ENCODE measurements around the gene AADACL4. TPM values are rescaled to one million over a fixed set of nuclear protein-coding genes. Genes with fewer than 3 reads are reported as not detected.

AADACL4 gene
- polyA plus RNA-seq, 1 donor (not counting 4 experiments of a cell fraction or from before 2014, with no cell fraction given) = not detected

DNA sequence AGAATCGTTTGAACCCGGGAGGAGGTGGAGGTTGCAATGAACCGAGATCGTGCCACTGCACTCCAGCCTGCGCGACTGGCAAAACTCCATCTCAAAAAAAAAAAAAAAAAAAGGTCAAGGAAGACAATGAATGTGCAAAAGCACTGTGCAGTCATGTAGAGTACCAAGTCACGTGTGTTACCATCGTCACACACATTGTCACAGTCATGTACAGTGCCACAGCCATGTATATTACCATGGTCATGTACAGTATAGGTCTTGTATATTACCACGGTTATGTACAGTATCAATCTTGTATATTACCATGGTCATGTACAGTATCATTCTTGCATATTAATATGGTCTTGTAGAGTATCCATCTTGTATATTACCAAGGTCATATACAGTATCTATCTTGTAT, 38.9 kb upstream of the AADACL4 start:
- no peaks in the 10 kb centered on the region for H4K20me1 ChIP-seq (ENCODE audit: control insufficient read depth, extremely low read depth, insufficient read depth, low read length)
- no peaks in the 10 kb centered on the region for H3K9me1 ChIP-seq (ENCODE audit: control insufficient read depth, extremely low read depth, insufficient read depth, low read length)
- peaks cover 21% of the 10 kb centered on the region for H3K4me1 ChIP-seq (ENCODE audit: control insufficient read depth, extremely low read depth, insufficient read depth, low read length)
- H3K36me3 ChIP-seq (ENCODE audit: control insufficient read depth in 2 of 2, extremely low read depth in 1 of 2, insufficient read depth in 2 of 2, low read length in 2 of 2) = no peaks in the 10 kb centered on the region
- no peaks in the 10 kb centered on the region for H3K9me3 ChIP-seq (ENCODE audit: control insufficient read depth, low read depth, low read length)
- dilution Hi-C loops (cut with MboI; ENCODE audit: extremely low pct_ligation_motif_present, low sequenced_read_pairs) = no loop called here
- peaks cover 2% of the 10 kb centered on the region for H3K79me2 ChIP-seq (ENCODE audit: control insufficient read depth, insufficient read depth, low read length)
- H2AFZ ChIP-seq (ENCODE audit: control insufficient read depth, low read length) = no peak overlapping the region
- TF ChIP-seq EZH2 (IDR thresholded peaks at IDR 0.05; ENCODE audit: low read length) = no peak
- TF ChIP-seq, protein P1, sequence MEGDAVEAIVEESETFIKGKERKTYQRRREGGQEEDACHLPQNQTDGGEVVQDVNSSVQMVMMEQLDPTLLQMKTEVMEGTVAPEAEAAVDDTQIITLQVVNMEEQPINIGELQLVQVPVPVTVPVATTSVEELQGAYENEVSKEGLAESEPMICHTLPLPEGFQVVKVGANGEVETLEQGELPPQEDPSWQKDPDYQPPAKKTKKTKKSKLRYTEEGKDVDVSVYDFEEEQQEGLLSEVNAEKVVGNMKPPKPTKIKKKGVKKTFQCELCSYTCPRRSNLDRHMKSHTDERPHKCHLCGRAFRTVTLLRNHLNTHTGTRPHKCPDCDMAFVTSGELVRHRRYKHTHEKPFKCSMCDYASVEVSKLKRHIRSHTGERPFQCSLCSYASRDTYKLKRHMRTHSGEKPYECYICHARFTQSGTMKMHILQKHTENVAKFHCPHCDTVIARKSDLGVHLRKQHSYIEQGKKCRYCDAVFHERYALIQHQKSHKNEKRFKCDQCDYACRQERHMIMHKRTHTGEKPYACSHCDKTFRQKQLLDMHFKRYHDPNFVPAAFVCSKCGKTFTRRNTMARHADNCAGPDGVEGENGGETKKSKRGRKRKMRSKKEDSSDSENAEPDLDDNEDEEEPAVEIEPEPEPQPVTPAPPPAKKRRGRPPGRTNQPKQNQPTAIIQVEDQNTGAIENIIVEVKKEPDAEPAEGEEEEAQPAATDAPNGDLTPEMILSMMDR (optimal IDR thresholded peaks at IDR 0.05 in 1 of 3, IDR thresholded peaks at IDR 0.05 in 1 of 3, conservative IDR thresholded peaks at IDR 0.05 in 1 of 3; ENCODE audit: extremely low read depth in 1 of 3, insufficient read depth in 2 of 3, low read length in 3 of 3) = no peak
- H3K27ac ChIP-seq (ENCODE audit: control insufficient read depth, insufficient read depth, low read length) = no peak overlapping the region
- no peak overlapping the region for H3K4me2 ChIP-seq (ENCODE audit: control insufficient read depth, extremely low read depth, insufficient read depth, low read depth, low read length)
- FAIRE-seq (no peak), DNase-seq (ENCODE audit: low read depth, low spot score) (no peak)
- no peak overlapping the region for H3K4me3 ChIP-seq (ENCODE audit: control insufficient read depth in 2 of 3, extremely low read depth in 1 of 3, insufficient read depth in 2 of 3, low read depth in 1 of 3, low read length in 3 of 3)
- H3K27me3 ChIP-seq (ENCODE audit: control insufficient read depth, extremely low read depth, insufficient read depth, low read length) = no peaks in the 10 kb centered on the region
- no peak overlapping the region for H3K9ac ChIP-seq (ENCODE audit: control insufficient read depth, extremely low read depth, insufficient read depth, low read length)

DNA sequence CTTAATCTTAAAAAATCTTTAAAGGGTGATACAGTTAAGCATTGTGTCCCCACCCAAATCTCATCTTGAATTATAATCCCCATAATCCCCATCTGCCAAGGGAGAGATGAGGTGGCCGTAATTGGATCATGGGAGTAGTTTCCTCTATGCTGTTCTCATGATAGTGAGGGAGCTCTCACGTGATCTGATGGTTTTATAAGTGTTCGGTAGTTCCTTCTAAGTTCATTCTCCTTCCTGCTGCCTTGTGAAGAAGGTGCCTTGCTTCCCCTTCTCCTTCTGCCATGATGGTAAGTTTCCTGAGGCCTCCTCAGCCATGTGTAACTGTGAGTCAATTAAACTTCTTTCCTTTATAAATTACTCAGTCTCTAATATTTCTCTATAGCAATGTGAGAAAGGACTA, 36.6 kb upstream of the AADACL4 start:
- H3K4me3 ChIP-seq (ENCODE audit: control insufficient read depth in 2 of 3, extremely low read depth in 1 of 3, insufficient read depth in 2 of 3, low read depth in 1 of 3, low read length in 3 of 3) = no peak overlapping the region
- no peaks in the 10 kb centered on the region for H3K9me3 ChIP-seq (ENCODE audit: control insufficient read depth, low read depth, low read length)
- no peak for TF ChIP-seq EZH2 (IDR thresholded peaks at IDR 0.05; ENCODE audit: low read length)
- TF ChIP-seq, protein P1 (optimal IDR thresholded peaks at IDR 0.05 in 1 of 3, IDR thresholded peaks at IDR 0.05 in 1 of 3, conservative IDR thresholded peaks at IDR 0.05 in 1 of 3; ENCODE audit: extremely low read depth in 1 of 3, insufficient read depth in 2 of 3, low read length in 3 of 3) = no peak
- H3K4me1 ChIP-seq (ENCODE audit: control insufficient read depth, extremely low read depth, insufficient read depth, low read length) = peaks cover 29% of the 10 kb centered on the region
- dilution Hi-C loops (cut with MboI; ENCODE audit: extremely low pct_ligation_motif_present, low sequenced_read_pairs) = no loop called here
- H3K27me3 ChIP-seq (ENCODE audit: control insufficient read depth, extremely low read depth, insufficient read depth, low read length) = no peaks in the 10 kb centered on the region
- H3K79me2 ChIP-seq (ENCODE audit: control insufficient read depth, insufficient read depth, low read length) = peaks cover 2% of the 10 kb centered on the region
- no peaks in the 10 kb centered on the region for H4K20me1 ChIP-seq (ENCODE audit: control insufficient read depth, extremely low read depth, insufficient read depth, low read length)
- H3K4me2 ChIP-seq (ENCODE audit: control insufficient read depth, extremely low read depth, insufficient read depth, low read depth, low read length) = no peak overlapping the region
- H3K9me1 ChIP-seq (ENCODE audit: control insufficient read depth, extremely low read depth, insufficient read depth, low read length) = no peaks in the 10 kb centered on the region
- FAIRE-seq (no peak), DNase-seq (ENCODE audit: low read depth, low spot score) (no peak)
- no peak overlapping the region for H3K27ac ChIP-seq (ENCODE audit: control insufficient read depth, insufficient read depth, low read length)
- no peak overlapping the region for H3K9ac ChIP-seq (ENCODE audit: control insufficient read depth, extremely low read depth, insufficient read depth, low read length)
- H3K36me3 ChIP-seq (ENCODE audit: control insufficient read depth in 2 of 2, extremely low read depth in 1 of 2, insufficient read depth in 2 of 2, low read length in 2 of 2) = no peaks in the 10 kb centered on the region
- no peak overlapping the region for H2AFZ ChIP-seq (ENCODE audit: control insufficient read depth, low read length)

Data from keratinocyte (primary cell).